Hepatocyte (in vitro differentiated cells): Measurements from ENCODE around the gene G6PC2. TPM values are rescaled to one million over a fixed set of nuclear protein-coding genes. Genes with fewer than 3 reads are reported as not detected.

Experiments
- DNase-seq: peaks from one replicate; pipeline ENCODE4 v3.0.0-alpha.2; 2016; ENCODE audit warnings: low spot score
- H2AFZ ChIP-seq: fragments of 200-600 bp; sonication (generic); 2 replicates; pipeline ENCODE4 v1.6.0; 2016; ENCODE audit warnings: antibody characterized with exemption, mild to moderate bottlenecking
- H3K27ac ChIP-seq: fragments of 200-600 bp; sonication (generic); 2 replicates; pipeline ENCODE4 v1.5.1; 2016; ENCODE audit warnings: mild to moderate bottlenecking
- H3K27me3 ChIP-seq: fragments of 200-600 bp; sonication (generic); 2 replicates; pipeline ENCODE4 v1.6.1; 2016
- H3K36me3 ChIP-seq: fragments of 200-600 bp; sonication (generic); replicated peaks from 2 replicates; pipeline ENCODE4 v1.5.1; 2016; ENCODE audit warnings: low read depth; ENCODE audit not compliant: insufficient read depth
- H3K4me1 ChIP-seq: fragments of 200-600 bp; sonication (generic); 2 replicates; pipeline ENCODE4 v1.5.1; 2016; ENCODE audit warnings: mild to moderate bottlenecking, moderate library complexity; ENCODE audit not compliant: insufficient read depth
- H3K4me2 ChIP-seq: fragments of 200-600 bp; sonication (generic); 2 replicates; pipeline ENCODE4 v1.6.0; 2016
- H3K4me3 ChIP-seq: fragments of 200-600 bp; sonication (generic); 2 replicates; pipeline ENCODE4 v1.5.1; 2016; ENCODE audit warnings: mild to moderate bottlenecking
- H3K79me2 ChIP-seq: fragments of 200-600 bp; sonication (generic); 2 replicates; pipeline ENCODE4 v1.6.0; 2017; ENCODE audit warnings: mild to moderate bottlenecking
- H3K9me2 ChIP-seq: fragments of 200-600 bp; sonication (generic); replicated peaks from 2 replicates; pipeline ENCODE4 v1.6.0; 2017; ENCODE audit warnings: mild to moderate bottlenecking; ENCODE audit not compliant: insufficient read depth
- H3K9me3 ChIP-seq: fragments of 200-600 bp; sonication (generic); 2 replicates; pipeline ENCODE4 v1.5.1; 2016; ENCODE audit warnings: low read depth, mild to moderate bottlenecking
- H4K20me1 ChIP-seq: fragments of 200-600 bp; sonication (generic); 2 replicates; pipeline ENCODE4 v1.6.0; 2016; ENCODE audit warnings: mild to moderate bottlenecking; ENCODE audit not compliant: insufficient read depth, poor library complexity, severe bottlenecking
- EZH2 ChIP-seq: fragments of 200-600 bp; sonication (generic); IDR thresholded peaks from 2 replicates; pipeline ENCODE4 v1.6.1; 2016; ENCODE audit warnings: antibody characterized with exemption, mild to moderate bottlenecking, borderline replicate concordance
- EZH2phosphoT487 ChIP-seq: fragments of 200-600 bp; sonication (generic); IDR thresholded peaks from one replicate; pipeline ENCODE4 v1.6.1; 2018; ENCODE audit warnings: antibody characterized with exemption, mild to moderate bottlenecking, low read depth, moderate library complexity; ENCODE audit not compliant: unreplicated experiment, severe bottlenecking
- WGBS: methylation state at CpG from one replicate; pipeline ENCODE4 v1.1.6; 2016; ENCODE audit warnings: low lambda C conversion rate; ENCODE audit errors: missing lambda C conversion rate; 5-methylcytosine and 5-hydroxymethylcytosine counted together
- polyA plus RNA-seq: library from polyadenylated mRNA; unstranded; fragments of >200 nt; fragmentation: Nextera tagmentation; extraction: Ambion mirVana; gene quantifications from 2 replicates; pipeline ENCODE4 v1.2.1, GENCODE V29; 2016
- total RNA-seq: library from RNA; depleted of rRNA; stranded (reverse); fragments of >200 nt; gene quantifications from 2 replicates; pipeline ENCODE4 v1.2.3, GENCODE V29; 2014
- TF ChIP-seq, protein P1 (sequence below): fragments of 200-600 bp; sonication (generic); IDR thresholded peaks from 2 replicates; pipeline ENCODE4 v1.5.1; 2016; ENCODE audit warnings: antibody characterized with exemption, mild to moderate bottlenecking; ENCODE audit not compliant: poor library complexity

Gene G6PC2
- total and polyA plus RNA-seq, 2 experiments from 2014 or later: not detected

- no peaks in the 10 kb centered on the region for H4K20me1 ChIP-seq
- H3K27me3 ChIP-seq: peaks cover 10% of the 10 kb centered on the region
- no peaks in the 10 kb centered on the region for H3K9me3 ChIP-seq
- H3K27ac ChIP-seq: no peak overlapping the region
- no peak overlapping the region for H3K4me2 ChIP-seq
- H3K36me3 ChIP-seq: no peaks in the 10 kb centered on the region
- H2AFZ ChIP-seq: no peak overlapping the region
- WGBS: 89% methylated on average over 4 of the region's 4 CpGs
- no peak overlapping the region for H3K4me3 ChIP-seq
- H3K79me2 ChIP-seq: no peaks in the 10 kb centered on the region
- TF ChIP-seq, protein P1, sequence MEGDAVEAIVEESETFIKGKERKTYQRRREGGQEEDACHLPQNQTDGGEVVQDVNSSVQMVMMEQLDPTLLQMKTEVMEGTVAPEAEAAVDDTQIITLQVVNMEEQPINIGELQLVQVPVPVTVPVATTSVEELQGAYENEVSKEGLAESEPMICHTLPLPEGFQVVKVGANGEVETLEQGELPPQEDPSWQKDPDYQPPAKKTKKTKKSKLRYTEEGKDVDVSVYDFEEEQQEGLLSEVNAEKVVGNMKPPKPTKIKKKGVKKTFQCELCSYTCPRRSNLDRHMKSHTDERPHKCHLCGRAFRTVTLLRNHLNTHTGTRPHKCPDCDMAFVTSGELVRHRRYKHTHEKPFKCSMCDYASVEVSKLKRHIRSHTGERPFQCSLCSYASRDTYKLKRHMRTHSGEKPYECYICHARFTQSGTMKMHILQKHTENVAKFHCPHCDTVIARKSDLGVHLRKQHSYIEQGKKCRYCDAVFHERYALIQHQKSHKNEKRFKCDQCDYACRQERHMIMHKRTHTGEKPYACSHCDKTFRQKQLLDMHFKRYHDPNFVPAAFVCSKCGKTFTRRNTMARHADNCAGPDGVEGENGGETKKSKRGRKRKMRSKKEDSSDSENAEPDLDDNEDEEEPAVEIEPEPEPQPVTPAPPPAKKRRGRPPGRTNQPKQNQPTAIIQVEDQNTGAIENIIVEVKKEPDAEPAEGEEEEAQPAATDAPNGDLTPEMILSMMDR: no peak
- no peak for TF ChIP-seq EZH2
- no peak for TF ChIP-seq EZH2phosphoT487
- H3K9me2 ChIP-seq: no peaks in the 10 kb centered on the region
- DNase-seq: no peak
- H3K4me1 ChIP-seq: no peaks in the 10 kb centered on the region
Measured at GRCh38 chr2:168916331-168916675, 15.2 kb downstream of the G6PC2 start.

- Histone ChIP-seq H3K27ac (no peak overlapping the region), H3K4me1 (no peaks in the 10 kb centered on the region), H3K9me3 (no peaks in the 10 kb centered on the region), H3K4me3 (no peak overlapping the region), H3K27me3 (no peaks in the 10 kb centered on the region), H3K36me3 (no peaks in the 10 kb centered on the region), H4K20me1 (no peaks in the 10 kb centered on the region), H3K9me2 (no peaks in the 10 kb centered on the region), H2AFZ (no peak overlapping the region), H3K4me2 (no peak overlapping the region), H3K79me2 (no peaks in the 10 kb centered on the region)
- TF ChIP-seq EZH2phosphoT487 (no peak), EZH2 (no peak)
- TF ChIP-seq, protein P1: peak; percentile 58
- DNase-seq: peak; percentile 58
- 21% methylated on average over 4 of the region's 4 CpGs for WGBS
Measured at GRCh38 chr2:168920504-168921157, 19.5 kb downstream of the G6PC2 start.

DNA sequence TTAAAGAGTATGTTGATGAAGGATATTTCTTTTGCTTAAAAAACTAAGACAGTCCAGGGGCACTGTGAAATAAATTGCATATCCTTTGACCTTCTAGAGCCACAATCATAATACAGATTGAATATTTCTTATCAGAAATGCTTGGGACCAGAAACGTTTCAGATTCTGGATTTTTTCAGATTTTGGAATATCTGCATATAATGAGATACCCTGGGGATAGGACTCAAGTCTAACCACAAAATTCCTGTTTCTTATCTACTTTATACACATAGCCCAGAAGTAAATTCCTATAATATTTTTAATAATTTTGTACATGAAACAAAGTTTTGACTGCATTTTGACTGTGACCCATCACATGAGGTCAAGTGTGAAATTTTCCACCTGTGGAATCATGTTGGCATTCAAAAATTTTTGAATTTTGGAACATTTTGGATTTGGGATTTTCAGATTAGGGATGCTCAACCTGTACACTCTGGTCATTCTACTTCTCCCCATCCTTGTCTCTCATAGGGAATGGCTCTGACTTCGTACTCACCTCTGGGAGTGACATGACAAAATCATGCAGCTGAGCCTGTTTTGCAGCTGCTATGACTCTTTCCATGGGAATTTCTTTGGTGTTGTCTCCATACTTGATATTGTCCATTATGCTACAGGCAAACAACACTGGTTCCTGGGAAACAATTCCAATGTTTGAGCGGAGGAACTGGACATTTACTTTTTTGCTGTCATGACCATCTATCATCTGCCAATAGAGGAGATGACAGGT lies 25.7 kb downstream of the G6PC2 start:
- Histone ChIP-seq H2AFZ (no peak overlapping the region), H3K4me3 (no peak overlapping the region), H3K9me2 (no peaks in the 10 kb centered on the region), H3K9me3 (no peaks in the 10 kb centered on the region), H3K4me2 (no peak overlapping the region), H3K27me3 (no peaks in the 10 kb centered on the region), H4K20me1 (no peaks in the 10 kb centered on the region), H3K79me2 (no peaks in the 10 kb centered on the region), H3K4me1 (peaks cover 5% of the 10 kb centered on the region), H3K36me3 (no peaks in the 10 kb centered on the region), H3K27ac (no peak overlapping the region)
- WGBS: 68% methylated on average over 3 of the region's 3 CpGs
- no peak for DNase-seq
- TF ChIP-seq, protein P1: no peak
- TF ChIP-seq EZH2 (no peak), EZH2phosphoT487 (no peak)
